ENCODE results near the gene ELMOD1.

ELMOD1 gene

DNA sequence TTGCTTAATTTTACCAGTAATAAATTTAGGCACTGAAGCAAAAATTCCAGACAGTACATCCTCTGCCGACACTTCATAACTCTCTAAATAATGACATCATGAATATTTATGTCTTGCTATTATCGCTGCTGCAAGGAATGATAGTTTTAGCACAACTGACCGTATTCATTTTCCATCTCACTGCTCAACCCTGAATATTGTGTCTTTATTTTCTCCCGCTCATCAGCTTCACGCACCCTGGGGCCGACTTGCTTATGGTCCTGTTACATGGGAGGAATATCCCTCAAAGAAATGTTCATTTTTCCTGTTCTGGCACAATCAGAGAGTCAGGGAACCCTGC is 87.7 kb downstream of the ELMOD1 start:
- no peak for DNase-seq
- no peaks in the 10 kb centered on the region for H3K9me3 Mint-ChIP-seq
- H3K27me3 Mint-ChIP-seq = peaks cover 3% of the 10 kb centered on the region
- H3K4me1 Mint-ChIP-seq (ENCODE audit: low read depth) = no peaks in the 10 kb centered on the region
- no peaks in the 10 kb centered on the region for H3K36me3 Mint-ChIP-seq (ENCODE audit: low read depth)
- H3K27ac Mint-ChIP-seq = no peak overlapping the region
- H3K4me3 Mint-ChIP-seq = no peak overlapping the region

GRCh38 chr11:107679255-107680024 is 88.5 kb downstream of the ELMOD1 start:
- H3K9me3 Mint-ChIP-seq = no peaks in the 10 kb centered on the region
- peaks cover 3% of the 10 kb centered on the region for H3K27me3 Mint-ChIP-seq
- H3K36me3 Mint-ChIP-seq (ENCODE audit: low read depth) = no peaks in the 10 kb centered on the region
- DNase-seq = no peak
- no peak overlapping the region for H3K27ac Mint-ChIP-seq
- no peaks in the 10 kb centered on the region for H3K4me1 Mint-ChIP-seq (ENCODE audit: low read depth)
- no peak overlapping the region for H3K4me3 Mint-ChIP-seq

GRCh38 chr11:107682171-107682570 is 91.2 kb downstream of the ELMOD1 start:
- Mint-ChIP-seq H3K27me3 (no peaks in the 10 kb centered on the region), H3K9me3 (no peaks in the 10 kb centered on the region), H3K27ac (no peak overlapping the region), H3K4me1 (ENCODE audit: low read depth) (no peaks in the 10 kb centered on the region), H3K4me3 (no peak overlapping the region), H3K36me3 (ENCODE audit: low read depth) (no peaks in the 10 kb centered on the region)
- no peak for DNase-seq

- no peaks in the 10 kb centered on the region for H3K9me3 Mint-ChIP-seq
- H3K27ac Mint-ChIP-seq = no peak overlapping the region
- H3K4me3 Mint-ChIP-seq = no peak overlapping the region
- H3K4me1 Mint-ChIP-seq (ENCODE audit: low read depth) = no peaks in the 10 kb centered on the region
- no peak for DNase-seq
- H3K27me3 Mint-ChIP-seq = no peaks in the 10 kb centered on the region
- H3K36me3 Mint-ChIP-seq (ENCODE audit: low read depth) = no peaks in the 10 kb centered on the region
These were observed 91.6 kb downstream of the ELMOD1 start for GRCh38 chr11:107682572-107682971.

- no peaks in the 10 kb centered on the region for H3K27me3 Mint-ChIP-seq
- H3K27ac Mint-ChIP-seq = no peak overlapping the region
- H3K4me1 Mint-ChIP-seq (ENCODE audit: low read depth) = no peaks in the 10 kb centered on the region
- no peak overlapping the region for H3K4me3 Mint-ChIP-seq
- no peak for DNase-seq
- no peaks in the 10 kb centered on the region for H3K9me3 Mint-ChIP-seq
- H3K36me3 Mint-ChIP-seq (ENCODE audit: low read depth) = no peaks in the 10 kb centered on the region
These were observed 92.1 kb downstream of the ELMOD1 start for GRCh38 chr11:107683061-107683460.

GRCh38 chr11:107683807-107684206 is 92.9 kb downstream of the ELMOD1 start:
- no peaks in the 10 kb centered on the region for H3K9me3 Mint-ChIP-seq
- H3K36me3 Mint-ChIP-seq (ENCODE audit: low read depth) = no peaks in the 10 kb centered on the region
- no peak for DNase-seq
- H3K27me3 Mint-ChIP-seq = no peaks in the 10 kb centered on the region
- H3K4me1 Mint-ChIP-seq (ENCODE audit: low read depth) = no peaks in the 10 kb centered on the region
- no peak overlapping the region for H3K27ac Mint-ChIP-seq
- no peak overlapping the region for H3K4me3 Mint-ChIP-seq

- Mint-ChIP-seq H3K4me1 (ENCODE audit: low read depth) (no peaks in the 10 kb centered on the region), H3K27ac (no peak overlapping the region), H3K9me3 (no peaks in the 10 kb centered on the region), H3K27me3 (peaks cover 26% of the 10 kb centered on the region), H3K36me3 (ENCODE audit: low read depth) (no peaks in the 10 kb centered on the region), H3K4me3 (no peak overlapping the region)
- no peak for DNase-seq
These were observed 97.5 kb downstream of the ELMOD1 start for GRCh38 chr11:107688322-107688918.

DNA sequence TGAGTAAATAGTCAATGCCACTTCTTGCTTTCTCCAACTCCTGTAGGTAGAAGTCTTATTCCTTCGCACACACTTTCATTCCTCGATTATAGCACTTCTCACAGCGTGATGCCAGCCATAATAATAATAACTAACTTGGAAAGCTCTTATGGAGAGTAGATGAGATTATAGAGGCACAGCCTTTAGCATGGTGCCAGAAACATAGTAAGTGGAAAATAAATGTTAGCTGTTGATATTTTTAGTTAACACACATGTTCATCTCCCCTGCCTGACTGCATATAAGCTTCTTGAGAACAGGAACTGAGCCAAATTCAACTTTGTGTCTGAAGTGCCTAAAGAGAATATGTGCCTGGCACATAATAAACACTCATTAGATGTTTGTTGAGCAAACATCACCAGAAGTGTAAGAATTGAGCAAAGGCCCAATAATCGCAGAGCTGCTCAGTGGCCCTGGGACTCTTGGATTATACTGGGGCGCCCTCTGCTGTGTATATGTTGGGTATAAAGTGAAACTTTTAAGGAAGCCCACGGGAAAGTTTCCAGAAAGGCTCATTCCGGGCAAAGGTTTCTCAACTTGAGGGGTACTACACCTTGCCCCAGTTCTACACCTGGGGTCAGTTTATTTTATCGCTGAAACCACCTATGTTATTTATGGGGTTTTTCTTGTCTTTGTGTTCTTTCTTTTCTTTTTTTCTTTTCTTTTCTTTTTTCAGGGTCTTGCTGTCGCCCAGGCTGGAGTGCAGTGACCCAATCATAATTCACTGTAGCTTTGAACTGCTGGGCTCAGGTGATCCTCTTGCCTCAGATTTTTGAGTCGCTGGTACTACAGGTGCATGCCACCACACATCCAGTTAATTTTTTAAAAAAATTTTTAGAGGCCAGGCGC is 98.6 kb downstream of the ELMOD1 start:
- no peaks in the 10 kb centered on the region for H3K36me3 Mint-ChIP-seq (ENCODE audit: low read depth)
- peak; percentile 56 for DNase-seq
- no peaks in the 10 kb centered on the region for H3K4me1 Mint-ChIP-seq (ENCODE audit: low read depth)
- H3K9me3 Mint-ChIP-seq = no peaks in the 10 kb centered on the region
- H3K27me3 Mint-ChIP-seq = peaks cover 27% of the 10 kb centered on the region
- H3K4me3 Mint-ChIP-seq = no peak overlapping the region
- H3K27ac Mint-ChIP-seq = no peak overlapping the region

DNA sequence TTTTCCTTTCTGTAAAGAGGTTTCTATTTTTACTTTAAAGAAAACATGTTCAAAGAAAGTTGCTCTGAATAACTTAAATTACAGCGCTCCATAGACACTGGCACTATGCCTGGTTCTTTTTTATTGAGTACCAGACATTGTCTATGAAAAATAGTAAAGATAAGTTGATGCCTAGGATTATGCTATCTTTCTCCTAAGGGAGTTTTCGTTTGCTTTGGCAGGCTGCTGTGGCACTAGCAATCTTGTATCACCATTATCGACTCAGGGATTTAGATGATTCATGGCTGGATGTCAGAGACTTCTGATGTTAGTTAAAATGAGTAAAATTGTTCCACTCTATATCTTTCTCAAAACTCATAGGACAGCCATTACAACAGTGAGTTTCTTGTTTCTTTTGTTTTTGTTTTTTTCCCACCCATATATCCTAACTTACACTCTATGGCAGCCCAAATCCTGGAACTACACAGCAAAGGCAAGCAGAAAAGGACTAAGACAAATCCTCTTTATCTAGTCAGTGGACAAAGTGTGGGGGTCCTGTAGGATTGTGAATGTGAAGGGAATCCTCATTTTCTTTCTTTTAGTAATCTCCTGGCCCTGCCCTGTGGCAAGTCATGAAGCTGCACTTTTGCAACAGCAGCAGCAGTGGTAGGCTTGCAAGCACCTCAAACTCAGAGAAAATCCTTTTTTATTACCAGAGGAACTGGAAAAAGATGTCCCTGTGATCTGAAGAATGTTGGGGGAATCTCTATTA is 100.2 kb downstream of the ELMOD1 start:
- H3K4me3 Mint-ChIP-seq = no peak overlapping the region
- no peaks in the 10 kb centered on the region for H3K9me3 Mint-ChIP-seq
- DNase-seq = no peak
- no peaks in the 10 kb centered on the region for H3K36me3 Mint-ChIP-seq (ENCODE audit: low read depth)
- H3K27ac Mint-ChIP-seq = no peak overlapping the region
- H3K27me3 Mint-ChIP-seq = peaks cover 30% of the 10 kb centered on the region
- H3K4me1 Mint-ChIP-seq (ENCODE audit: low read depth) = no peaks in the 10 kb centered on the region

DNA sequence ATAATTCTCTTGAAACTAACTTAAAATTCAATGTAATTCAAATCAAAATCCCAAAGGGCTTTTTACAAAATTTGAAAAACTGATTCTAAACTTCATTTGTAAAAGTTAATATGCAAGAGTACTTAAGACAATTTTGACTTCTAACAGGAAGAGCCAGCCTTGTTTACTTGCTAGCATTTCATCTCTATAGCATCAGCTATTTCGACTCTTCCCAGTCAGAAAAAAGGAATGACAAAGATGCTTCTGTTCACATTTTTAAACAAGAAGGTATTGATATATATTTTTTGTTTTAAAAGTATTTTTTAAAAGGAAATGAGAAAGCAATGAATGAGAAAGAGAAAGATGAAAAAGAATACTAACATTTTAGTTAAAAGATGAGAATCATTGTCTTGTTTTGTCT is 104.5 kb downstream of the ELMOD1 start:
- Mint-ChIP-seq H3K4me1 (ENCODE audit: low read depth) (no peaks in the 10 kb centered on the region), H3K4me3 (no peak overlapping the region), H3K27me3 (peaks cover 59% of the 10 kb centered on the region), H3K36me3 (ENCODE audit: low read depth) (no peaks in the 10 kb centered on the region), H3K27ac (no peak overlapping the region), H3K9me3 (no peaks in the 10 kb centered on the region)
- no peak for DNase-seq

DNA sequence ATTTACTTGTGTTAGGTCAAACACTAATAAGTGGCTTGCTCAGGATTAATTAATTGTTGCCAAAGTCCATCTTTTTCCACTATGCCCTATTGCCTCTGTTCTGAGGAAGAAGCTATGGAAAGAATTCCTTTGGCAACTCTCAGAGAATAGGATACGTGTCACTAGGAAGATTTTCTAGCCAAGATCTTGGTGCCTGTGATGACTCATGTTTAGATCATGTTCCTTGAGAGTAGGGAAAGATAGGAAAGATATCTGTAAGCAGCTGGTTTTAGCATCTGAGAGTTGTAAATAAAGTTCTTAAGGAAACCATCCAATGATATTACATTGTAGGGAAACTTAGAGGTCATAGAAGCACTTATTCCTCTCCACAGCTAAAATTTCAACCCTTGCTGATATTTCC is 105.2 kb downstream of the ELMOD1 start:
- H3K27me3 Mint-ChIP-seq = peaks cover 57% of the 10 kb centered on the region
- no peaks in the 10 kb centered on the region for H3K9me3 Mint-ChIP-seq
- H3K4me1 Mint-ChIP-seq (ENCODE audit: low read depth) = no peaks in the 10 kb centered on the region
- DNase-seq = no peak
- no peak overlapping the region for H3K4me3 Mint-ChIP-seq
- no peaks in the 10 kb centered on the region for H3K36me3 Mint-ChIP-seq (ENCODE audit: low read depth)
- H3K27ac Mint-ChIP-seq = no peak overlapping the region

DNA sequence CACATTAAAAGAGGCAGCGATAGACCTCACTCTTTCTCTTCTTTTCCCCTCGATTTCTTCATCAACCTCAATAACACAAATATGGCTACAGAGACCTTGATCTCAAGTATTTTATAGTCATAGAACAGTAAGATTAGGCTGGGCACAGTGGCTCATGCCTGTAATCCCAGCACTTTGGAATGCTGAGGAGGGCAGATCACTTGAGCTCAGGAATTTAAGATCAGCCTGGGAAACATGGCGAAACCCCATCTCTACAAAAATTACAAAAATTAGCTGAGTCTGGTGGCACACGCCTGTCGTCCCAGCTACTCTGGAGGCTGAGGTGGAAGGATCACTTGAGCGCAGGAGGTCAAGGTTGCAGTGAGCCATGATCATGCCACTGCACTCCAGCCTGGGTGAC is 106.3 kb downstream of the ELMOD1 start:
- Mint-ChIP-seq H3K27ac (no peak overlapping the region), H3K4me1 (ENCODE audit: low read depth) (no peaks in the 10 kb centered on the region), H3K9me3 (no peaks in the 10 kb centered on the region), H3K27me3 (peaks cover 46% of the 10 kb centered on the region), H3K36me3 (ENCODE audit: low read depth) (no peaks in the 10 kb centered on the region), H3K4me3 (no peak overlapping the region)
- no peak for DNase-seq

GRCh38 chr11:107699371-107700285 is 108.7 kb downstream of the ELMOD1 start:
- Mint-ChIP-seq H3K27ac (no peak overlapping the region), H3K9me3 (no peaks in the 10 kb centered on the region), H3K4me3 (no peak overlapping the region), H3K36me3 (ENCODE audit: low read depth) (no peaks in the 10 kb centered on the region), H3K4me1 (ENCODE audit: low read depth) (no peaks in the 10 kb centered on the region), H3K27me3 (peaks cover 47% of the 10 kb centered on the region)
- no peak for DNase-seq
